A549 (cell line): ENCODE measurements around the gene GABRG2. TPM values are rescaled to one million over a fixed set of nuclear protein-coding genes. Genes with fewer than 3 reads are reported as not detected.

Source experiments
- ATAC-seq, 2 experiments: fragments of 200-7000 bp in 1 of 2; fragments of >200 bp in 1 of 2; cut with Nextera tagmentation in 1 of 2; cut with Tn5 transposase in 1 of 2; 3 replicates each; pipeline versions ENCODE4 v1.8.0 to v1.9.1; 2018 to 2020; ENCODE audit warnings: mild to moderate bottlenecking in 1 of 2, moderate library complexity in 1 of 2
- CTCF ChIA-PET: fragments of 300-600 bp; sonication (Branson Sonifier 250); formaldehyde crosslinking; extraction: SDS; loops from one replicate; lab custom pipeline; 2021; ENCODE audit warnings: antibody characterized with exemption, inconsistent platforms; lab: Yijun Ruan, JAX
- POLR2A ChIA-PET: fragments of 350-600 bp; formaldehyde crosslinking; extraction: SDS; loops from one replicate; lab custom pipeline; 2021; ENCODE audit warnings: antibody characterized with exemption, inconsistent platforms; lab: Yijun Ruan, JAX
- DNase-seq, 2 experiments: peaks; one replicate each; pipeline versions ENCODE4 v3.0.0 to v3.0.0-alpha.2; 2011 to 2016; ENCODE audit warnings: low read depth in 1 of 2, low spot score in 1 of 2
- FAIRE-seq: peaks from 2 replicates; lab custom pipeline; 2011; peaks lifted over from hg19 to GRCh38; lab: Jason Lieb, UNC
- H3K27ac ChIP-seq, 2 experiments: fragments of >200 bp; sonication (Bioruptor Twin); formaldehyde crosslinking; 3 replicates each; pipeline ENCODE4 v1.5.1; 2016 to 2017
- H3K4me1 ChIP-seq: fragments of >200 bp; sonication (Bioruptor Twin); formaldehyde crosslinking; 3 replicates; pipeline ENCODE4 v1.6.1; 2016
- H3K4me2 ChIP-seq: fragments of >200 bp; sonication (Bioruptor Twin); formaldehyde crosslinking; 3 replicates; pipeline ENCODE4 v1.6.1; 2016
- H3K4me3 ChIP-seq: fragments of >200 bp; sonication (Bioruptor Twin); formaldehyde crosslinking; 3 replicates; pipeline ENCODE4 v1.5.1; 2016
- H3K9me3 ChIP-seq: fragments of >200 bp; sonication (Bioruptor Twin); formaldehyde crosslinking; 3 replicates; pipeline ENCODE4 v1.6.1; 2016
- BCL3 ChIP-seq: fragments of >200 bp; sonication (Bioruptor Twin); formaldehyde crosslinking; IDR thresholded peaks from 3 replicates; pipeline ENCODE4 v1.6.1; 2016
- BHLHE40 ChIP-seq: IDR thresholded peaks from 2 replicates; pipeline ENCODE4 v1.6.1; 2012; ENCODE audit warnings: low read depth, low read length, inconsistent platforms
- EP300 ChIP-seq, 2 experiments: fragments of >200 bp; sonication (Bioruptor Twin); formaldehyde crosslinking; IDR thresholded peaks; 2 replicates in 1 of 2; 3 replicates in 1 of 2; pipeline ENCODE4 v1.6.1; 2016 to 2017
- ESRRA ChIP-seq: fragments of 150-350 bp; IDR thresholded peaks from 2 replicates; pipeline ENCODE4 v1.6.1; 2014; ENCODE audit warnings: mild to moderate bottlenecking, low read length, borderline replicate concordance
- FOXS1 ChIP-seq: fragments of 250-450 bp; sonication (Bioruptor Pico); IDR thresholded peaks from 2 replicates; pipeline ENCODE4 v1.5.0; 2020; ENCODE audit warnings: mild to moderate bottlenecking, moderate library complexity
- GATA3 ChIP-seq: IDR thresholded peaks from 2 replicates; pipeline ENCODE4 v1.6.1; 2012; ENCODE audit warnings: borderline replicate concordance
- HDAC2 ChIP-seq: fragments of 200-600 bp; sonication (generic); IDR thresholded peaks from 2 replicates; pipeline ENCODE4 v1.6.1; 2016
- HOXA7 ChIP-seq: fragments of 250-450 bp; sonication (Bioruptor Pico); IDR thresholded peaks from 2 replicates; pipeline ENCODE4 v1.5.0; 2020; ENCODE audit warnings: mild to moderate bottlenecking, moderate library complexity
- HOXB13 ChIP-seq: fragments of 250-450 bp; sonication (Bioruptor Pico); IDR thresholded peaks from 2 replicates; pipeline ENCODE4 v1.5.0; 2020; ENCODE audit warnings: low read depth, mild to moderate bottlenecking, moderate library complexity
- HOXB5 ChIP-seq: fragments of 250-450 bp; sonication (Bioruptor Pico); IDR thresholded peaks from 2 replicates; pipeline ENCODE4 v1.5.0; 2020; ENCODE audit warnings: mild to moderate bottlenecking, moderate library complexity
- KDM5A ChIP-seq: fragments of 200-600 bp; sonication (generic); IDR thresholded peaks from 2 replicates; pipeline ENCODE4 v1.6.1; 2016; ENCODE audit warnings: antibody characterized with exemption, mild to moderate bottlenecking
- MAZ ChIP-seq: fragments of 150-350 bp; IDR thresholded peaks from 2 replicates; pipeline ENCODE4 v1.6.1; 2014; ENCODE audit warnings: antibody characterized with exemption, low read depth, low read length, borderline replicate concordance
- NFE2L2 ChIP-seq: fragments of 150-350 bp; conservative IDR thresholded peaks from 2 replicates; pipeline ENCODE4 v1.6.1; 2014; ENCODE audit warnings: low read length
- NPAS2 ChIP-seq: fragments of 250-450 bp; sonication (Bioruptor Pico); IDR thresholded peaks from 2 replicates; pipeline ENCODE4 v1.8.0; 2022; ENCODE audit warnings: mild to moderate bottlenecking, moderate library complexity, borderline replicate concordance
- NR3C1 ChIP-seq: fragments of >200 bp; sonication (Bioruptor Twin); formaldehyde crosslinking; IDR thresholded peaks from 3 replicates; pipeline ENCODE4 v1.6.1; 2017
- PHF8 ChIP-seq: fragments of 200-600 bp; sonication (generic); IDR thresholded peaks from 2 replicates; pipeline ENCODE4 v1.6.1; 2016; ENCODE audit warnings: low read depth, mild to moderate bottlenecking, antibody characterized with exemption, moderate library complexity, borderline replicate concordance
- POLR2AphosphoS2 ChIP-seq: conservative IDR thresholded peaks from 2 replicates; pipeline ENCODE4 v1.6.1; 2012; ENCODE audit warnings: low read length, improper control_type of control experiment, inconsistent platforms
- ZFP36 ChIP-seq: fragments of 450-650 bp; IDR thresholded peaks from 2 replicates; pipeline ENCODE4 v1.6.1; 2014; ENCODE audit warnings: borderline replicate concordance; ENCODE audit not compliant: partially characterized antibody
- WGBS: methylation state at CpG from one replicate; pipeline ENCODE4 v1.1.6; 2017; ENCODE audit errors: missing lambda C conversion rate; 5-methylcytosine and 5-hydroxymethylcytosine counted together
- polyA plus RNA-seq, 4 experiments: library from polyadenylated mRNA; depleted of rRNA in 3 of 4; stranded (reverse); fragments of >200 nt; fragmentation: RNase III in 1 of 4; extraction: RNeasy Plus Mini Kit Qiagen cat#74134 plus additional on column Dnase treatment in 1 of 4; gene quantifications; 2 replicates in 3 of 4; 3 replicates in 1 of 4; pipeline ENCODE4 v1.2.3, GENCODE V29; 2011 to 2017
- TF ChIP-seq, protein P1 (sequence below): IDR thresholded peaks from 2 replicates; pipeline ENCODE4 v1.6.1; 2012

The GABRG2 gene
- polyA plus RNA-seq, 2 of the 4 experiments (the other 2 are of a cell fraction), result not detected

GRCh38 chr5:162096448-162096847, 28.9 kb downstream of the GABRG2 start:
- no peak overlapping the region for H3K27ac ChIP-seq
- TF ChIP-seq, protein P1, sequence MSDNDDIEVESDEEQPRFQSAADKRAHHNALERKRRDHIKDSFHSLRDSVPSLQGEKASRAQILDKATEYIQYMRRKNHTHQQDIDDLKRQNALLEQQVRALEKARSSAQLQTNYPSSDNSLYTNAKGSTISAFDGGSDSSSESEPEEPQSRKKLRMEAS, result no peak
- TF ChIP-seq EP300 (IDR thresholded peaks at IDR 0.05), result no peak
- no peak for ATAC-seq
- H3K4me1 ChIP-seq, result no peaks in the 10 kb centered on the region
- H3K4me2 ChIP-seq, result no peak overlapping the region
- DNase-seq, result no peak
- H3K9me3 ChIP-seq, result no peaks in the 10 kb centered on the region
- FAIRE-seq, result no peak
- ChIA-PET POLR2A (no interaction called here), CTCF (no interaction called here)
- 14% methylated on average over 2 of the region's 2 CpGs for WGBS
- H3K4me3 ChIP-seq, result no peak overlapping the region

DNA sequence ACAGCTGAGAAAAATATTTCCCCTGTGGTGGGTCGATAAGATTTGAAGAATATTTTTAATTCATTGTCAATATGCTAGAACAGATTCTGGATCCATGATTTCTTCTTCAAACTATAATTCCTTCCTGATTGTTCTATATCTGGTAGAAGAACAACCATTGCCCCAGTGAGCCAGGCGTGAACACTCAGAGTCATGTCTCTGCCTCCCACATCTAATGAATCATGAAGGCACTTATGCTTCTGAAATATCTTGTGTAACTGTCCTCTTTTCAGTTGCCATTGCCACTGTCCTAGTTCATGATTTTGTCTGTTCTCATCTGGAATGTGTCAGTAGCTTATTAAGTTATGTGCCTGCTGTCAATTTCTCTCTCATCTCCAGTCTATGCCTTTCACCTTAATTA, 40.0 kb downstream of the GABRG2 start:
- POLR2A ChIA-PET, result no interaction called here
- no peak overlapping the region for H3K27ac ChIP-seq
- no peak for DNase-seq
- no peak for ATAC-seq
- WGBS, result 0% methylated on average over 2 of the region's 2 CpGs
- TF ChIP-seq GATA3 (no peak), BCL3 (no peak)
- CTCF ChIA-PET, result no interaction called here
- no peaks in the 10 kb centered on the region for H3K4me1 ChIP-seq
- H3K4me3 ChIP-seq, result no peak overlapping the region
- no peak overlapping the region for H3K4me2 ChIP-seq
- no peaks in the 10 kb centered on the region for H3K9me3 ChIP-seq
- no peak for FAIRE-seq

DNA sequence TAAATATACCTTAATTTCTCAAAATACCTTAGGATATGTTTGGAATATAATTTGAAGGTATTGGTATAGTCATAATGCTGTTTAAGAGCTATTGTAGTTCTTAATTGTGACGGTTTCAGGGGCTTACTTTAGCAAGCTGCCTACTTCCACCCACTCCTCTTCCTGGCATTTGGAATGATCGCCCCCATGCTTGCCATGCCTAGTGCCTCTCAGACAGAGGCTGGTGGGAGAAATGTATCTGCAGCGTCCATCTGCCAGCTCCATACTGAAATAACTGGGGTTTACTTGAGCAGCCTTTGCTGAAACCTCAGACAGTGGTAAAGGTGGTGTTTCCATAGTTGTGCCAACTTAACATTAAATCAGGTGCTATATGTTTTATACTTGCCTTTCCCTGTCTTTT, 52.2 kb downstream of the GABRG2 start:
- Histone ChIP-seq H3K9me3 (no peaks in the 10 kb centered on the region), H3K27ac (no peak overlapping the region), H3K4me2 (no peak overlapping the region), H3K4me1 (no peaks in the 10 kb centered on the region), H3K4me3 (no peak overlapping the region)
- FAIRE-seq (no peak), ATAC-seq (no peak), DNase-seq (no peak)
- CTCF ChIA-PET, result no interaction called here
- POLR2A ChIA-PET, result no interaction called here
- 3% methylated on average over 3 of the region's 3 CpGs for WGBS
- TF ChIP-seq POLR2AphosphoS2, result no peak
- TF ChIP-seq NR3C1, result no peak
- no peak for TF ChIP-seq HOXB5
- TF ChIP-seq, all 56 proteins: peak for 0

DNA sequence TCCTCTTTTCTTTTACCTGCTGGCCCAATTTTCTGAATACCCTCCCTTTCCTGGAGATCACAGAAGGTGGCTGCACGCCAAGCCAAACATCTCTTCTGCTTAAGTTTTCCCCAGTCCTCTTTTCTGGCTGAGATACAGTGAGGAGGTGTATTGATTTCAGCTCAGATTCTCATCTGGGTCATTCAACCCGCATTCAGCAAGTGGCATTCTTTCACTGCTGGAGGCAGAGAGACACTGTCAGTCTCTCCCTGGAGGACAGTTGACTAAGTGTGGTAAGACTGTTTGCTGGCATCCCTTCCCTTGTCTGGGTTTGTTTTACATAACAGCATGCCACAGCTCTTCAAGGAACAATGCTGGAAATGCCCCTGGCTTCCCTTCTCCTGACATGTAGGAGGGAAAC, 60.5 kb downstream of the GABRG2 start:
- ATAC-seq, result no peak
- TF ChIP-seq PHF8, result no peak
- TF ChIP-seq ESRRA, result no peak
- no peak for TF ChIP-seq FOXS1 (CRISPR knock-in tag)

GRCh38 chr5:162132348-162132747, 64.8 kb downstream of the GABRG2 start:
- ChIA-PET CTCF (no interaction called here), POLR2A (no interaction called here)
- Histone ChIP-seq H3K4me3 (no peak overlapping the region), H3K4me1 (no peaks in the 10 kb centered on the region), H3K4me2 (no peak overlapping the region), H3K27ac (no peak overlapping the region), H3K9me3 (no peaks in the 10 kb centered on the region)
- TF ChIP-seq KDM5A (no peak), NPAS2 (no peak), HOXB5 (no peak), BHLHE40 (no peak), HOXA7 (no peak), NFE2L2 (no peak), MAZ (no peak), ZFP36 (no peak), HOXB13 (no peak), HDAC2 (no peak)
- ATAC-seq (no peak), FAIRE-seq (no peak), DNase-seq (no peak)

More for the DNA sequence above, 60.5 kb downstream of the GABRG2 start:
- no peak overlapping the region for H3K4me2 ChIP-seq
- no peak overlapping the region for H3K27ac ChIP-seq
- POLR2A ChIA-PET, result no interaction called here
- 0% methylated on average over 2 of the region's 2 CpGs for WGBS
- H3K9me3 ChIP-seq, result no peaks in the 10 kb centered on the region
- H3K4me3 ChIP-seq, result no peak overlapping the region
- FAIRE-seq, result no peak
- no peak for DNase-seq
- H3K4me1 ChIP-seq, result no peaks in the 10 kb centered on the region
- CTCF ChIA-PET, result no interaction called here
